Measurements from ENCODE around the gene UBL5. TPM values are rescaled to one million over a fixed set of nuclear protein-coding genes. Genes with fewer than 3 reads are reported as not detected.
A peak's percentile ranks its signal among the peaks of the same experiment; 100 is the strongest.
"Not testable (repeated sequence)": the region's sequence is repeated elsewhere in the genome, so short reads cannot be mapped to it uniquely, and the experiment has no call there.

Gene UBL5
- 100 to 1,000 TPM; 261 to 311 (median 295) TPM for polyA plus RNA-seq (ENCODE audit: insufficient read length in 3 of 3)
- long read RNA-seq, donor 1, transcript UBL5-201 (5 exons, 513 nt), result minor isoform, 18 of 240 reads
- long read RNA-seq, donor 1, transcript UBL5-202 (5 exons, 432 nt), result major isoform, 190 of 240 reads
- long read RNA-seq, donor 1, partial matches to known transcripts, result 28 of 240 reads
- long read RNA-seq, donor 1, other reads (novel, unspliced or antisense), result 0 of 240 reads
- long read RNA-seq, donor 2, transcript UBL5-201 (5 exons, 513 nt), result minor isoform, 18 of 242 reads
- long read RNA-seq, donor 2, transcript UBL5-202 (5 exons, 432 nt), result major isoform, 187 of 242 reads
- long read RNA-seq, donor 2, partial matches to known transcripts, result 34 of 242 reads
- long read RNA-seq, donor 2, other reads (novel, unspliced or antisense), result 0 of 242 reads
- long read RNA-seq, donor 3, transcript UBL5-201 (5 exons, 513 nt), result minor isoform, 17 of 317 reads
- long read RNA-seq, donor 3, transcript UBL5-202 (5 exons, 432 nt), result major isoform, 259 of 317 reads
- long read RNA-seq, donor 3, partial matches to known transcripts, result 36 of 317 reads
- long read RNA-seq, donor 3, other reads (novel, unspliced or antisense), result 0 of 317 reads
- long read RNA-seq, donor 4, transcript UBL5-201 (5 exons, 513 nt), result minor isoform, 21 of 218 reads
- long read RNA-seq, donor 4, transcript UBL5-202 (5 exons, 432 nt), result major isoform, 170 of 218 reads
- long read RNA-seq, donor 4, partial matches to known transcripts, result 25 of 218 reads
- long read RNA-seq, donor 4, other reads (novel, unspliced or antisense), result 0 of 218 reads
- long read RNA-seq, donor 5, result 0 reads
- long read RNA-seq, donor 6, transcript UBL5-201 (5 exons, 513 nt), result minor isoform, 26 of 257 reads
- long read RNA-seq, donor 6, transcript UBL5-202 (5 exons, 432 nt), result major isoform, 195 of 257 reads
- long read RNA-seq, donor 6, partial matches to known transcripts, result 32 of 257 reads
- long read RNA-seq, donor 6, other reads (novel, unspliced or antisense), result 0 of 257 reads
- long read RNA-seq, donor 7, transcript UBL5-201 (5 exons, 513 nt), result minor isoform, 20 of 408 reads
- long read RNA-seq, donor 7, transcript UBL5-202 (5 exons, 432 nt), result major isoform, 335 of 408 reads
- long read RNA-seq, donor 7, partial matches to known transcripts, result 41 of 408 reads
- long read RNA-seq, donor 7, other reads (novel, unspliced or antisense), result 5 of 408 reads
- long read RNA-seq, donor 8, result 0 reads
- long read RNA-seq, donor 9, transcript UBL5-204 (2 exons, 546 nt), result minor isoform, 5 of 260 reads
- long read RNA-seq, donor 9, transcript UBL5-201 (5 exons, 513 nt), result minor isoform, 21 of 260 reads
- long read RNA-seq, donor 9, transcript UBL5-202 (5 exons, 432 nt), result major isoform, 185 of 260 reads
- long read RNA-seq, donor 9, partial matches to known transcripts, result 48 of 260 reads
- long read RNA-seq, donor 9, other reads (novel, unspliced or antisense), result 0 of 260 reads
- long read RNA-seq, donor 10, transcript UBL5-202 (5 exons, 432 nt), result major isoform, 255 of 351 reads
- long read RNA-seq, donor 10, transcript UBL5-201 (5 exons, 513 nt), result minor isoform, 32 of 351 reads
- long read RNA-seq, donor 10, partial matches to known transcripts, result 55 of 351 reads
- long read RNA-seq, donor 10, other reads (novel, unspliced or antisense), result 5 of 351 reads
- long read RNA-seq, donor 11, transcript UBL5-202 (5 exons, 432 nt), result major isoform, 110 of 132 reads
- long read RNA-seq, donor 11, transcript UBL5-201 (5 exons, 513 nt), result minor isoform, 12 of 132 reads
- long read RNA-seq, donor 11, partial matches to known transcripts, result 8 of 132 reads
- long read RNA-seq, donor 11, other reads (novel, unspliced or antisense), result 0 of 132 reads
- long read RNA-seq, donor 12, transcript UBL5-201 (5 exons, 513 nt), result minor isoform, 10 of 172 reads
- long read RNA-seq, donor 12, transcript UBL5-202 (5 exons, 432 nt), result major isoform, 127 of 172 reads
- long read RNA-seq, donor 12, partial matches to known transcripts, result 32 of 172 reads
- long read RNA-seq, donor 12, other reads (novel, unspliced or antisense), result 0 of 172 reads
- long read RNA-seq, donor 13, result 0 reads
- long read RNA-seq, donor 14, transcript UBL5-202 (5 exons, 432 nt), result major isoform, 228 of 270 reads
- long read RNA-seq, donor 14, transcript UBL5-201 (5 exons, 513 nt), result minor isoform, 19 of 270 reads
- long read RNA-seq, donor 14, partial matches to known transcripts, result 20 of 270 reads
- long read RNA-seq, donor 14, other reads (novel, unspliced or antisense), result 0 of 270 reads
- long read RNA-seq, donor 15, transcript UBL5-201 (5 exons, 513 nt), result minor isoform, 6 of 87 reads
- long read RNA-seq, donor 15, transcript UBL5-202 (5 exons, 432 nt), result major isoform, 73 of 87 reads
- long read RNA-seq, donor 15, partial matches to known transcripts, result 7 of 87 reads
- long read RNA-seq, donor 15, other reads (novel, unspliced or antisense), result 0 of 87 reads
- long read RNA-seq, donor 16, transcript UBL5-201 (5 exons, 513 nt), result minor isoform, 42 of 445 reads
- long read RNA-seq, donor 16, transcript UBL5-202 (5 exons, 432 nt), result major isoform, 358 of 445 reads
- long read RNA-seq, donor 16, partial matches to known transcripts, result 45 of 445 reads
- long read RNA-seq, donor 16, other reads (novel, unspliced or antisense), result 0 of 445 reads

DNA sequence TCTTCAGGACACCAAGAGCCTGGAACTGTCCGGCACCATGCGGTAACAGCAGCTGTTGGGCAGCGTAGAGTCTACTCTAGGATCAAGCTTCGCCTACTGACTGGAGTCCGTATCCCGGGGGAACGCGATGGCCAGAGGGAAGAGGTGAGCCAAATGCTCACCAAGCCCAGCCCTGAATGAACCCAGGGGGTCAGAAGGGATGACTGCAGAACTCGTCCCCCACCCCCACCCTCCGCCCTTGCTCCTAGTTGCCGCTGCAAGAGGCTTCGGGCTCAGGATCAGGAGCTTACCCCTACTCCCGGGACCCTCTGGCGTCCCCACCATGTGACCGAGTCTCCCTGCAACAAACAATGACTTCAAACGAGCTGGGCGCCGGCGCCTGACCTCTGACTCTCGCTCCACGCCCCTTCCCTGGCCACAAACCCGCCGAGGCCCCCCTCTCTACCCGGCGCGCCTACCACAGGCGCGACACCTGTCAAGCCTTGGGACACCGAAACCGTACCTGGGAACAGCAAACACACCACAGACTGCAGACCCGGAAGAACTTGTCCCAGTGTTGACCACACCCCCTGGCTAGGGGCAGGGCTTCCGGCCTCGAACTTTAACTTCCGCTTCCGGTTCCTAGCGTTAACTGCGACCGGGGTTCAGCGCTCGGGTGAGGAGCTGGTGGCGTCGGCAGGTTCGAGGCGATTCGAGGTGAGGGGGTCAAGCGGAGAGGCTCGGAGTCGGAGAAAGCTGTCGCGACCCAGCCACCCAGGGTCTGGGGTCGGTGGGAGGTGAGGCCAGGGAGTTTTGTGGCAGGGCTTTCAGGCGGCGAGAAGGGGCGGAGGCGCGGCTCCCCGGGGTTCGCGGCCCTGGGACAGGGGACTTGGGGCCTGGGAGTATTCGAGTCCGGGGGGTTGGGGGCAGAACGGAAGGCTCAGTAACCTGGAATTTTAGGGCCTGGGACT, at the start of gene UBL5:
Gene UBL5 (plus strand): TSS at position 630 of the 950 bp plus-strand sequence. CDS start 420 bp downstream, outside the sequence.
- peak; percentile 74 to 91 (median 86) for DNase-seq (ENCODE audit: extremely low read depth in 1 of 11, low read depth in 9 of 11, low spot score in 4 of 11)

DNA sequence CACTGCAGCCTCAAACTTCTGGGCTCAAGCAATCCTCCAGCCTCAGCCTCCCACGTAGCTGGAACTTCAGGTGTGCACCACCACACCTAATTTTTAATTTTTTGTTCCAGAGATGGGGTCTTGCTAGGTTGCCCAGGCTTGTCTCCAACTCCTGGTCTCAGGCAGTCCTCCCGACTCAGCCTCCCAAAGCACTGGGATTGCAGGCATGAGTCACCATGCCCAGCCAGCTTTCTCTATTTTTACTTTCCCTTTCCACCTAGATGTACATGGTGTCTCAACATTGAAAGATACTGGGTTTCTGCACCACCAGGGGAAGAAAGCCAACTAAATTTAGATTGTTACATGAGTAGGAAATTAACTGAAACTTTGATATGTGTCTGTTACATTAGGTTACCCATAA, 45.4 kb upstream of the UBL5 start:
- DNase-seq (ENCODE audit: extremely low read depth in 1 of 11, low read depth in 9 of 11, low spot score in 4 of 11), result no peak

DNA sequence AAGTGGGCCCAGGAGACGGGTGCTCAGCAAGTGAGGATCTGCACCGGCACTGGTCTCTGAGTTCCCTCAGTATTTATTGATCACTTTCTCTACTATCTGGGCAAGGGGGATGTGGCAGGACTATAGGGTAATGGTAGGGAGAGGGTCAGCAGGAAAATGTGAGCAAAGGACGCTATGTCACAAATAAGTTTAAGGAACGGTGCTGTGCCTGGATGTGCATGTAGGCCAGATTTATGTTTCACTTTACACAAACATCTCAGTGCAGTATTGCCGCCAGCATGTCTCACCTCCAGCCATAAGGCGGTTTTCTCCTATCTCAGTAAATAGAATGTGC, 43.6 kb upstream of the UBL5 start:
- DNase-seq (ENCODE audit: extremely low read depth in 1 of 11, low read depth in 9 of 11, low spot score in 4 of 11), result not testable (repeated sequence)

DNA sequence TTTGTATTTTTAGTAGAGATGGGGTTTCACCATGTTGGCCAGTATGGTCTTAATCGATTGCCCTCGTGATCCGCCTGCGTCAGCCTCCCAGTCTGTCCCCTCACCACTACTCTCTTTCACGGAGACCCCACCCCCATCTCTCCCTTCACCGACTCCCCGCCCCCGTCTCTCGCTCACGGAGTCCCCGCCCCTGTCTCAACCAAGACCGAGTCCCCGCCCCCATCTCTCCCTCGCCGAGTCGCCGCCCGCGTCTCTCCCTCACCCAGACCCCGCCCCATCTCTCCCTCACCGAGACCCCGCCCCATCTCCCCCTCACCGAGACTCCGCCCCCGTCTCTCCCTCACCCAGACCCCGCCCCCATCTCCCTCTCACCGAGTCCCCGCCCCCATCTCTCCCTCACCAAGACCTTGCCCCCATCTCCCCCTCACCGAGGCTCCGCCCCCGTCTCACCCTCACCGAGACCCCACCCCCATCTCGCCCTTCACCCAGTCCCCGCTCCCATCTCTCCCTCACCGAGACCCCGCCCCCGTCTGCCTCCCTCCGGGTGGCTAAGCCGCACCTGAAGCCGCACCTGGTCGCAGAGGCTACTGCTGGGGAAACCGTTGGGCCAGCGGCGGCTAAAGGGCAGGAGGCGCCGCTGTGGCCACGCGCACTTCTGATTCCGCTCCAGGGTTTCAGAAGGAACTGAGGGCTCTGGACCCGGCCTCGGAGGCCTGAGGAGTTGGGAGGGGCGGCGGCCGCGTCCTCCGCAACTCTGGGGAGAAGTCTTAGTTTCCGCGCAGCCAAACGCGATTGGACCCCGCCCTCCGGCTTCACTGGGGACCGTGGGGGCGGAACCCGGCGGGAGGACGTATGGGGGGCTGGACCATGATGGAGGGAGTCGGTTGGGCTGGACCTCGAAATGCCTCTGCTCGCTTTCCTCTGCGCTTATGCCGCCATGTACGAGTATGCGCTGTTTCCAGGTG, 42.1 kb upstream of the UBL5 start:
- DNase-seq (ENCODE audit: extremely low read depth in 1 of 11, low read depth in 9 of 11, low spot score in 4 of 11), result peak; percentile 91 to 98 (median 95)

DNA sequence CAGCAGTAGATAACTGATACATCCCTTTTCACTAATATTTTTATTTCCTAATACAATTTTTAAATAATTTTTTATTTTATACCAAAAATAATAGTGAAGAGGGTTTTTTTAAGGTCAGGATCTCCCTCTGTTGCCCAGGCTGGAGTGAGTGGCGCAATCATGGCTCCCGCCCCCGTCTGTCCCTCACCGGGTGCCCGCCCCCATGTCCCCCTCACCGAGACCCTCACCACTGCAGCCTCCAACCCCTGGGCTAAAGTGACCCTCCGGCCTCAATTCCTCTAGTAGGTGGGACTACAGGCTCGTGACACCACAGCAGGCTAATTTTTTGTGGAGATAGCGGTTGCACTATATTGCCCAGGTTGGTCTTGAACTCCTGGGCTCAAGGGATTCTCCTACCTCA, 41.4 kb upstream of the UBL5 start:
- DNase-seq (ENCODE audit: extremely low read depth in 1 of 11, low read depth in 9 of 11, low spot score in 4 of 11), result no peak

DNA sequence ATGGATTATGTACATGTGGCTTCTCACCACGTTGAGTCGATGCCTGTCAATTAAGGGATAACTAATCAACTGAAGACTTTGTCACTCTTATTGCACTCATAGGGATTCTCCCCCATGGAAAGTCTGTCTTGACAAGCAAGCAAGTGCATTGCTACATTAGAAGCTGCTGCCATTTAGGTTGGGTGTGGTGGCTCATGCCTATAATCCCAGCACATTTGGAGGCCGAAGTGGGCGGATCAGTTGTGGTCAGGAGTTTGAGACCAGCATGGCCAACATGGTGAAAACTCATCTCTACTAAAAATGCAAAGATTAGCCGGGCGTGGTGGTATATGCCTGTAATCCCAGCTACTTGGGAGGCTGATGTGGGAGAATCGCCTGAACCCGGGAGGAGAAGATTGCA, 40.9 kb upstream of the UBL5 start:
- DNase-seq (ENCODE audit: extremely low read depth in 1 of 11, low read depth in 9 of 11, low spot score in 4 of 11), result no peak

DNA sequence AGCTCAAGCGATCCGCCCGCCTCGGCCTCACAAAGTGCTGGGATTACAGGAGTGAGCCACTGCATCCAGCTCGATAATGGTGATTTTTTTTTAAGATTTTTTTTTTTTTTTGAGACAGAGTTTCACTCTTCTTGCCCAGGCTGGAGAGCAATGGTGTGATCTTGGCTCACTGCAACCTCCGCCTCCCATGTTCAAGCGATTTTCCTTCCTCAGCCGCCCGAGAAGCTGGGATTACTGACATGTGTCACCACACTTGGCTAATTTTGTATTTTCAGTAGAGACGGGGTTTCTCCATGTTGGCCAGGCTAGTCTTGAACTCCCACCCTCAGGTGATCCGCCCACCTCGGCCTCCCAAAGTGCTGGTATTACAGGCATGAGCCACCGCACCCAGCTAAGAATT, 39.1 kb upstream of the UBL5 start:
- not testable (repeated sequence) for DNase-seq (ENCODE audit: extremely low read depth in 1 of 11, low read depth in 9 of 11, low spot score in 4 of 11)

DNA sequence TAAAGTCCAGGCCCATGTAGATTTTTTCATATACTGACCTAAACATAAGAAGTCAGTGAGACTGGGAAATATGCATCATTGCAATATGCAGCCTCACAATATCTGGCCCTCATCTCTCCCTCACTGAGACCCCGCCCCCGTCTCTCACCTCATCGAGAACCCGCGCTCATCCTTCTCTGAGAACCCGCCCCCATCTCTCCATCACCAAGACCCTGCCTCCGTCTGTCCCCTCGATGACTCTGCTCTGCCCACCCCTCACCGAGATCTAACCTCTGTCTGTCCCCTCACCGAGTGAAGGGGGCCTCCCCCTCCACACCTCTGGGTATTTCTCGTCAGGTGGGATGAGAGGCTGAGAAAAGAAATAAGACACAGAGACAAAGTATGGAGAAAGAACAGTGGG, 38.7 kb upstream of the UBL5 start:
- DNase-seq (ENCODE audit: extremely low read depth in 1 of 11, low read depth in 9 of 11, low spot score in 4 of 11), result no peak

DNA sequence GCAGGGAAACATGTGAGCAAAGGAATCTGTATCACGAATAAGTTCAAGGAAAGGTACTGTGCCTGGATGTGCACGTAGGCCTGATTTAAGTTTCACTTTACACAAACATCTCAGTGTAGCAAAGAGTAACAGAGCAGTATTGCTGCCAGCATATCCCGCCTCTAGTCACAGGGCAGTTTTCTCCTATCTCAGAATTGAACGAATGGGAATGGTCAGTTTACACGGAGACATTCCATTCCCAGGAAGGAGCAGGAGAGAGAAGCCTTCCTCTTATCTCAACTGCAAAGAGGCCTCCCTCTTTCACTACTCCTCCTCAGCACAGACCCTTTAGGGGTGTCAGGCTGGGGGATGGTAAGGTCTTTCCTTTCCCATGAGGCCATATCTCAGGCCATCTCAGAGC, 38.1 kb upstream of the UBL5 start:
- not testable (repeated sequence) for DNase-seq (ENCODE audit: extremely low read depth in 1 of 11, low read depth in 9 of 11, low spot score in 4 of 11)

DNA sequence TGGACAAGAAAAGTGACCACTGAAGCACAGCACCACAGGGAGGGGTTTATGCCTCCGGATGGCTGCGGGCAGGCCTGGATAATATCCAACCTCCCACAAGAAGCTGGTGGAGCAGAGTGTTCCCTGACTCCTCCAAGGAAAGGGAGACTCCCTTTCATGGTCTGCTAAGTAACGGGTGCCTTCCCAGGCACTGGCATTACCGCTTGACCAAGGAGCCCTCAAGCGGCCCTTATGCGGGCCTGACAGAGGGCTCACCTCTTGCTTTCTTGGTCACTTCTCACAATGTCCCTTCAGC, 36.7 kb upstream of the UBL5 start:
- not testable (repeated sequence) for DNase-seq (ENCODE audit: extremely low read depth in 1 of 11, low read depth in 9 of 11, low spot score in 4 of 11)

DNA sequence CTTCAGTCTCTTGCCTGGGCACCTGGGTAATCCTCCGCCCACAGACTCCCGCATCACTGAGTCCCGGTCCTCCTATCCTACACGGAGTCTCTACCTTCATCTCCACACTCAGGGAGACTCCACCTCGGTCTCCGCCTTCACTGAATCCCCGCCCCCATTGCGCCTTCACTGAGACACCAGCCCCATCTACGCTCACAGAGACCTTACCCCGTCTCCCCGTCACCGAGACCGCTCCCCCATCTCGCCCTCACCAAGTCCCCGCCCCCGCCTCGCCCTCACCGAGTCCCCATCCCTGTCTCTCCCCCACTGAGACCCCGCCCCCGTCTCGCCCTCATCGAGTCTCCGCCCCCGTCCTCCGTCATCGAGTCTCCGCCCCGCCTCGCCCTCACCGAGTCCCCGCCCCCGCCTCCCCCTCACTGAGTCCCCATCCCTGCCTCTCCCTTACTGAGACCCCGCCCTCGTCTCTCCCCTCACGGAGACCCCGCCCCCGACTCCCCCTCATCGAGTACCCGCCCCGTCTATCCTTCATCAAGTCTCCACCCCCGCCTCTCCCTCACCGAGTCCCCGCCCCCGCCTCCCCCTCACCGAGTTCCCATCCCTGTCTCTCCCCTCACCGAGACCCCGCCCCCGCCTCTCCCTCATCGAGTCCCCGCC, 36.0 kb upstream of the UBL5 start:
- DNase-seq (ENCODE audit: extremely low read depth in 1 of 11, low read depth in 9 of 11, low spot score in 4 of 11), result peak in 9 of 11 donors; percentile 87 to 96 (median 93)

DNA sequence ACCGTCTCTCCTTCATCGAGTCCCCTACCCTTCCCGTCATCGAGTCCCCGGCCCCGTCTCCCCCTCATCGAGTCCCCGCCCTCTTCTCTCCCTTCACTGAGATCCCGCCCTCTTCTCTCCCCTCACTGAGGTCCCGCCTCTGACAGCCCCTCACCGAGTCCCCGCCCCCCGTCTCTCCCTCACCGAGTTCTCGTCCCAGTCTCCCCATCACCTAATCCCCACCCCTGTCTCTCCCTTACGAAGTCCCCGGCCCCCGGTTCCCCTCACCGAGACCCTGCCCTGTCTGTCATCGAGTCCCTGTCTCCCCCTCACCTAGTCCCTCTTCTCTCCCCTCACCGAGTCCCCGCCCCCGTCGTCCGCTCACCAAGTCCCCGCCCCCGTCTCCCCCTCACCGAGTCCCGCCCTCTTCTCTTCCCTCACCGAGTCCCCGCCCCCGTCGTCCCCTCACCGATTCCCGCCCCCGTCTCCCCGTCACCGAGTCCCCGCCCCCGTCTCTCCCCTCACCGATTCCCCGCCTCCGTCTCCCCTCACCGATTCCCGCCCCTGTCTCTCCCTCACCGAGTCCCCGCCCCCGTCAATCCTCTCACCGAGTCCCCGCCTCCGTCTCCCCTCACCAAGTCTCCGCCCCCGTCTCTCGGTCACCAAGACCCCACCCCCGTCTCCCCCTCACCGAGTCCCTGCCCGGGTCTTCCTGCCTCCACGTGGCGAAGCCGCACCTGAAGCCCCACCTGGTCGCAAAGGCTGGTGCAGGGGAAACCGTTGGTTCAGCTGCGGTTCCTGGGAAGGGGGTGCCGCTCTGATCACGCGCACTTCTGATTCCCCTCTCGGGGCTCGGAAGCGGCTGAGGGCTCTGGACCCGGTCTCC, 35.3 kb upstream of the UBL5 start:
- DNase-seq (ENCODE audit: extremely low read depth in 1 of 11, low read depth in 9 of 11, low spot score in 4 of 11), result peak in 10 of 11 donors; percentile 89 to 96 (median 94)

DNA sequence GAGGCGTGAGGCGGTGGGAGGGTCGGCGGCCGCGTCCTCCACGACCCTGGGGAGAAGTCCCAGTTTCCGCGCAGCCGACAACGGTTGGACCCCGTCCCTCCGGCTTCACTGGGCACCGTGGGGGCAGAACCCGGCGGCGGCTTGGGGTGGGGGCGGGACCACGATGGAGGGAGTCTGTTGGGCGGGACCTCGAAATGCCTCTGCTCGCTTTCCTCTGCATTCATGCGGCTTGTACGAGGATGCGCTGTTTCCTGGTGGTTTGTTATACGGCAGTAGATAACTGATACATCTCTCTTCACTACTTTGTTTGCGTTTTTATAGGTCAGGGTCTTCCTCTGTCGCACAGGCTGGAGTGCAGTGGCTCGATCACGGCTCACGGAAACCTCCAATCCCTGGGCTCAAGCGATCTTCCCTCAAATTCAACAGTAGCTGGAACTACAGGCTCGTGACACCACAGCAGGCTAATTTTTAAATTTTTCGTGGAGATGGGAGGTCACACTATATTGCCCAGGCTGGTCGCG, 34.6 kb upstream of the UBL5 start:
- DNase-seq (ENCODE audit: extremely low read depth in 1 of 11, low read depth in 9 of 11, low spot score in 4 of 11), result no peak
